Prostate gland (tissue), 2 donors: ENCODE data around the gene CENPP. TPM values are rescaled to one million over a fixed set of nuclear protein-coding genes. Genes with fewer than 3 reads are reported as not detected.

Source experiments
- DNase-seq: peaks from one replicate; pipeline ENCODE4 v3.0.0-alpha.2; 2019; ENCODE audit warnings: low spot score
- H3K27ac ChIP-seq, 2 donors: fragments of 200-600 bp; sonication (generic); 2 replicates each; pipeline ENCODE4 v1.5.1; 2017 to 2019
- H3K27me3 ChIP-seq: fragments of 200-600 bp; sonication (generic); replicated peaks from 2 replicates; pipeline ENCODE4 v1.5.1; 2019; ENCODE audit not compliant: insufficient read depth
- H3K36me3 ChIP-seq, 2 donors: fragments of 200-600 bp; sonication (generic); 1 replicate in 1 of 2; 2 replicates in 1 of 2; pipeline versions ENCODE4 v1.5.1 to v1.8.1; 2017 to 2019
- H3K4me1 ChIP-seq: fragments of 200-600 bp; sonication (generic); replicated peaks from 2 replicates; pipeline ENCODE4 v1.5.1; 2019
- H3K4me3 ChIP-seq, 2 donors: fragments of 200-600 bp; sonication (generic); 2 replicates each; pipeline ENCODE4 v1.5.1; 2017 to 2019
- H3K9me3 ChIP-seq: fragments of 200-600 bp; sonication (generic); 2 replicates; pipeline ENCODE4 v1.5.1; 2017
- CTCF ChIP-seq, 4 experiments: fragments of 200-600 bp in 2 of 4; fragments of 450-650 bp in 2 of 4; sonication (generic) in 2 of 4; IDR thresholded peaks; 1 replicate in 3 of 4; 2 replicates in 1 of 4; pipeline ENCODE4 v1.5.1; 2016 to 2019; ENCODE audit warnings: antibody characterized with exemption in 4 of 4, mild to moderate bottlenecking in 2 of 4, moderate library complexity in 2 of 4
- POLR2A ChIP-seq: fragments of 450-650 bp; IDR thresholded peaks from one replicate; pipeline ENCODE4 v1.6.1; 2016; ENCODE audit warnings: antibody characterized with exemption, mild to moderate bottlenecking
- POLR2AphosphoS5 ChIP-seq: sonication (generic); formaldehyde crosslinking; IDR thresholded peaks from one replicate; pipeline ENCODE4 v1.6.1; 2017; ENCODE audit warnings: antibody characterized with exemption
- WGBS: methylation state at CpG from one replicate; pipeline ENCODE4 v1.1.5; 2018; 5-methylcytosine and 5-hydroxymethylcytosine counted together
- intact Hi-C: fragments of 100-400 bp; cut with DNase I; formaldehyde crosslinking; loops from one replicate; pipeline ENCODE4 v1.14.2; 2022
- total RNA-seq, 2 donors: library from RNA; depleted of rRNA; stranded (reverse); fragments of >200 nt; gene quantifications; one replicate each; pipeline ENCODE4 v1.1.0, GENCODE V29; 2016

CENPP gene
- total RNA-seq, 2 donors from 2014 or later = 1.4 to 21.5 TPM

GRCh38 chr9:92642564-92642963 is 316.8 kb downstream of the CENPP start:
- H3K36me3 ChIP-seq = peaks cover 0 to 6% of the 10 kb centered on the region in 2 donors
- no peaks in the 10 kb centered on the region for H3K27me3 ChIP-seq
- no peak overlapping the region for H3K27ac ChIP-seq
- H3K4me3 ChIP-seq = no peak overlapping the region
- WGBS = 98% methylated on average over 7 of the region's 7 CpGs
- intact Hi-C loops = no loop called here
- no peaks in the 10 kb centered on the region for H3K9me3 ChIP-seq
- no peak for TF ChIP-seq POLR2AphosphoS5
- no peak for TF ChIP-seq CTCF (IDR thresholded peaks at IDR 0.05)
- TF ChIP-seq POLR2A = no peak
- no peaks in the 10 kb centered on the region for H3K4me1 ChIP-seq
- DNase-seq = no peak

GRCh38 chr9:92644278-92644677 is 318.5 kb downstream of the CENPP start:
- peaks cover 0 to 3% of the 10 kb centered on the region in 2 donors for H3K36me3 ChIP-seq
- WGBS = 96% methylated on average over 7 of the region's 7 CpGs
- TF ChIP-seq POLR2A = no peak
- TF ChIP-seq CTCF (IDR thresholded peaks at IDR 0.05) = no peak
- no peak for TF ChIP-seq POLR2AphosphoS5
- no peaks in the 10 kb centered on the region for H3K9me3 ChIP-seq
- H3K4me1 ChIP-seq = no peaks in the 10 kb centered on the region
- DNase-seq = no peak
- H3K27me3 ChIP-seq = no peaks in the 10 kb centered on the region
- H3K27ac ChIP-seq = no peak overlapping the region
- intact Hi-C loops = no loop called here
- no peak overlapping the region for H3K4me3 ChIP-seq

- TF ChIP-seq POLR2A = no peak
- TF ChIP-seq POLR2AphosphoS5 = no peak
- Histone ChIP-seq H3K27me3 (no peaks in the 10 kb centered on the region), H3K27ac (no peak overlapping the region), H3K36me3 (peaks cover 0 to 3% of the 10 kb centered on the region in 2 donors), H3K4me1 (no peaks in the 10 kb centered on the region), H3K4me3 (no peak overlapping the region), H3K9me3 (no peaks in the 10 kb centered on the region)
- 100% methylated on average over 4 of the region's 4 CpGs for WGBS
- intact Hi-C loops = no loop called here
- no peak for DNase-seq
These were observed 319.3 kb downstream of the CENPP start for GRCh38 chr9:92645041-92645440.

GRCh38 chr9:92647671-92648473 is 322.1 kb downstream of the CENPP start:
- H3K27me3 ChIP-seq = no peaks in the 10 kb centered on the region
- H3K9me3 ChIP-seq = no peaks in the 10 kb centered on the region
- H3K4me1 ChIP-seq = no peaks in the 10 kb centered on the region
- no peak for DNase-seq
- no peak overlapping the region for H3K27ac ChIP-seq
- intact Hi-C loops = no loop called here
- WGBS = 92% methylated on average over 11 of the region's 11 CpGs
- H3K36me3 ChIP-seq = no peaks in the 10 kb centered on the region
- TF ChIP-seq POLR2AphosphoS5 (no peak), POLR2A (no peak), CTCF (IDR thresholded peaks at IDR 0.05) (no peak)
- no peak overlapping the region for H3K4me3 ChIP-seq

- TF ChIP-seq CTCF (IDR thresholded peaks at IDR 0.05) (no peak), POLR2AphosphoS5 (no peak), POLR2A (no peak)
- intact Hi-C loops = no loop called here
These were observed 322.8 kb downstream of the CENPP start for GRCh38 chr9:92648474-92648971.

More at GRCh38 chr9:92648474-92648971, 322.8 kb downstream of the CENPP start:
- no peak overlapping the region for H3K27ac ChIP-seq
- H3K9me3 ChIP-seq = no peaks in the 10 kb centered on the region
- H3K36me3 ChIP-seq = no peaks in the 10 kb centered on the region
- no peaks in the 10 kb centered on the region for H3K4me1 ChIP-seq
- WGBS = 88% methylated on average over 6 of the region's 6 CpGs
- DNase-seq = no peak
- no peaks in the 10 kb centered on the region for H3K27me3 ChIP-seq
- H3K4me3 ChIP-seq = no peak overlapping the region
